Stimulated activated naive CD8-positive, alpha-beta T cell treated with anti-CD3 and anti-CD28 coated beads, Interleukin-15, amount 100 ng/mL, for 72 hours (primary cell): ENCODE measurements around the gene PATE4.

Experiments used
- ATAC-seq: fragments of 150-1000 bp; cut with Tn5 transposase; 2 replicates; pipeline ENCODE4 v1.10.0; 2021; ENCODE audit warnings: mild to moderate bottlenecking, moderate library complexity
- DNase-seq, 2 donors: peaks; one replicate each; pipeline ENCODE4 v3.0.0; 2021 to 2022
- H3K27ac Mint-ChIP-seq, 2 donors: one replicate each; pipeline ENCODE4 v1.8.0; 2022; ENCODE audit warnings: mild to moderate bottlenecking in 2 of 2, mixed read lengths in 2 of 2, moderate library complexity in 2 of 2
- H3K27me3 Mint-ChIP-seq: one replicate; pipeline ENCODE4 v1.8.0; 2022; ENCODE audit warnings: mixed read lengths
- H3K4me1 Mint-ChIP-seq: one replicate; pipeline ENCODE4 v1.8.0; 2022; ENCODE audit warnings: mild to moderate bottlenecking, mixed read lengths
- H3K4me3 Mint-ChIP-seq, 2 donors: one replicate each; pipeline ENCODE4 v1.8.0; 2022; ENCODE audit warnings: mild to moderate bottlenecking in 2 of 2, mixed read lengths in 2 of 2, moderate library complexity in 1 of 2
- H3K9me3 Mint-ChIP-seq, 2 donors: one replicate each; pipeline ENCODE4 v1.8.0; 2022; ENCODE audit warnings: mixed read lengths in 2 of 2

Gene PATE4

GRCh38 chr11:125872138-125872491 lies 39.0 kb downstream of the PATE4 start:
- Mint-ChIP-seq H3K27me3 (peaks cover 11% of the 10 kb centered on the region), H3K4me3 (no peak overlapping the region), H3K4me1 (no peaks in the 10 kb centered on the region), H3K9me3 (peaks cover 0 to 9% of the 10 kb centered on the region in 2 donors), H3K27ac (peak overlapping the region in 1 of 2 donors; percentile 29)
- ATAC-seq: no peak
- DNase-seq: no peak

DNA sequence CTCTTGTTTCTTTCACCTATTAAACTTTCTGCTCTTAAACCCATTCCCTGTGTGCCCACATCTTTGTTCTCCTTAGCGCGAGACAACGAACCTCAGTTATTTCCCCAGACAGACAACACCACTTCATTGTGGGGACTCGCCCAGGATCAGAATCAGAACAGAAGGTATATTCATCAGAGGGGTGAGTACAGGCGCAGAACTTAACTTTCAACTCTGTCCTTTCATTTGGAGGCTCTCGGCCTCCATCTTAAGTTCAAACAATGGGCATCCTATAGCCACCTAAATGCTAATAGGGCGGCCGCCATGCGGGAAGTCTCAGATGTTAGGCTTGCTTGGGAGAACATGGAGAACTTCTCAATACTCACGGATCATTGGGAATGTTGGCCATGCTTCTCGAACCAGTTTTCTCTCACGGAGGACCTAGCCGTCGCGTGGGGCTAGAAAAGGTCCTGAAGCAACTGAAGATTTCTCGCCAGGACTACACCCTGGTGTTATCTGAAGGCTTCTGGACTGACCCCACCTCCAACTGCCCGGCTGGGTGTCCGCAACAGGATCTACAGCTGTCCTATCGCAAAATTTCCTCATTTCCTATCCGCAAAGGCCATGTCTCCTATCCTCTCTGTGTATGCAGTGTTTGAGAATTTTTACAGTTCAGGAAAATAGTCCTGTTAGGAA lies 40.9 kb downstream of the PATE4 start:
- DNase-seq (no peak), ATAC-seq (no peak)
- no peak overlapping the region for H3K4me3 Mint-ChIP-seq
- peaks cover 11% of the 10 kb centered on the region for H3K27me3 Mint-ChIP-seq
- H3K27ac Mint-ChIP-seq: no peak overlapping the region
- H3K4me1 Mint-ChIP-seq: no peaks in the 10 kb centered on the region
- peaks cover 0 to 9% of the 10 kb centered on the region in 2 donors for H3K9me3 Mint-ChIP-seq

GRCh38 chr11:125874556-125875124 lies 41.5 kb downstream of the PATE4 start:
- ATAC-seq (peak; percentile 85), DNase-seq (peak; percentile 35 to 41)
- Mint-ChIP-seq H3K27me3 (peaks cover 11% of the 10 kb centered on the region), H3K4me1 (no peaks in the 10 kb centered on the region), H3K9me3 (peaks cover 0 to 9% of the 10 kb centered on the region in 2 donors), H3K4me3 (no peak overlapping the region), H3K27ac (no peak overlapping the region)

- Mint-ChIP-seq H3K4me3 (no peak overlapping the region), H3K27ac (no peak overlapping the region), H3K27me3 (no peaks in the 10 kb centered on the region), H3K4me1 (no peaks in the 10 kb centered on the region), H3K9me3 (no peaks in the 10 kb centered on the region)
- ATAC-seq: no peak
- no peak for DNase-seq
Observed at GRCh38 chr11:125881291-125881690, 48.2 kb downstream of the PATE4 start.

DNA sequence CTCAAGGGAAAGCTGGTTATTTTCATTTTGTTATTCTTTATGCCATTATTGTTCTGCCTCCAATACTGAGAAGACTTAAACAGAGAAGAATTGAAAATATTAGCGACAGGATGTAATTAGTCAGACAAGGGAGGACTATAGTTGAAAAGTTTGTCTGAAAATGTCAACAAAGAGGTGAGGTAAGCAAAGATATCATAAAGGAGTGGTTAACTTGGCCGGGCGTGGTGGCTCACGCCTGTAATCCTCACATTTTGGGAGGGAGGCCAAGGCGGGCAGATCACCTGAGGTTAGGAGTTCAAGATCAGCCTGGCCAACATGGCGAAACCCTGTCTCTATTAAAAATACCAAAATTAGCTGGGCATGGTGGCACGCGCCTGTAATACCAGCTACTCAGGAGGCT lies 50.3 kb downstream of the PATE4 start:
- Mint-ChIP-seq H3K9me3 (no peaks in the 10 kb centered on the region), H3K27me3 (no peaks in the 10 kb centered on the region), H3K27ac (no peak overlapping the region), H3K4me1 (peaks cover 11% of the 10 kb centered on the region), H3K4me3 (no peak overlapping the region)
- ATAC-seq (no peak), DNase-seq (no peak)

DNA sequence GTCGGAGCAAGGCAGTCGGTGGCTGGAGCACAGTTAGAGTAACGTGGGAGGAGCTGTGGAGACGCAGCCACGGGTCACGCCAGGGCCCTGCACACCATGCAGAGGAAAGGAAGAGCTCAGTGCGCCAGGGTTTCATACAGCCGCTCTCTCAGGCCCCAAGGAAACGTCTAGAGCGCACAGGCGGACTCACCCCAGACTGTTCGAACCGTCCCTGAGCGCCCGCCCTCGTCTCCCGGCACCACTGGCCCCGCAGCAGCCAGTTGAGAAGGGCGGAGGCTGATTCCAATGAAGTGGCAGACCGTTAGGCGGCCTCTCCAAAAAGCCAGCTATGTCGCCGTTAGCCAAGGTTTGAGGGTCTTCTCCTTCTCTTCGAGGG lies 53.9 kb downstream of the PATE4 start:
- no peaks in the 10 kb centered on the region for H3K27me3 Mint-ChIP-seq
- peak overlapping the region; percentile 81 to 88 for H3K4me3 Mint-ChIP-seq
- DNase-seq (no peak), ATAC-seq (peak; percentile 52)
- H3K27ac Mint-ChIP-seq: peak overlapping the region; percentile 95 to 99
- H3K9me3 Mint-ChIP-seq: no peaks in the 10 kb centered on the region
- peaks cover 28% of the 10 kb centered on the region for H3K4me1 Mint-ChIP-seq

- ATAC-seq: peak; percentile 93
- Mint-ChIP-seq H3K4me1 (peaks cover 32% of the 10 kb centered on the region), H3K4me3 (peak within 1 kb of the TSS; percentile 81 to 88)
Observed at GRCh38 chr11:125887373-125888324, 54.5 kb downstream of the PATE4 start, which contains the start of gene HYLS1. Gene HYLS1 (plus strand): TSS chr11:125887668. CDS start chr11:125899369, 11,701 bp downstream.

More at GRCh38 chr11:125887373-125888324, 54.5 kb downstream of the PATE4 start, which contains the start of gene HYLS1:
- Mint-ChIP-seq H3K9me3 (no peaks in the 10 kb centered on the region), H3K27me3 (no peaks in the 10 kb centered on the region), H3K27ac (peak within 1 kb of the TSS; percentile 95 to 99)
- DNase-seq: peak; percentile 98
